ENCODE measurements around the gene RGS12.

The RGS12 gene, protein sequence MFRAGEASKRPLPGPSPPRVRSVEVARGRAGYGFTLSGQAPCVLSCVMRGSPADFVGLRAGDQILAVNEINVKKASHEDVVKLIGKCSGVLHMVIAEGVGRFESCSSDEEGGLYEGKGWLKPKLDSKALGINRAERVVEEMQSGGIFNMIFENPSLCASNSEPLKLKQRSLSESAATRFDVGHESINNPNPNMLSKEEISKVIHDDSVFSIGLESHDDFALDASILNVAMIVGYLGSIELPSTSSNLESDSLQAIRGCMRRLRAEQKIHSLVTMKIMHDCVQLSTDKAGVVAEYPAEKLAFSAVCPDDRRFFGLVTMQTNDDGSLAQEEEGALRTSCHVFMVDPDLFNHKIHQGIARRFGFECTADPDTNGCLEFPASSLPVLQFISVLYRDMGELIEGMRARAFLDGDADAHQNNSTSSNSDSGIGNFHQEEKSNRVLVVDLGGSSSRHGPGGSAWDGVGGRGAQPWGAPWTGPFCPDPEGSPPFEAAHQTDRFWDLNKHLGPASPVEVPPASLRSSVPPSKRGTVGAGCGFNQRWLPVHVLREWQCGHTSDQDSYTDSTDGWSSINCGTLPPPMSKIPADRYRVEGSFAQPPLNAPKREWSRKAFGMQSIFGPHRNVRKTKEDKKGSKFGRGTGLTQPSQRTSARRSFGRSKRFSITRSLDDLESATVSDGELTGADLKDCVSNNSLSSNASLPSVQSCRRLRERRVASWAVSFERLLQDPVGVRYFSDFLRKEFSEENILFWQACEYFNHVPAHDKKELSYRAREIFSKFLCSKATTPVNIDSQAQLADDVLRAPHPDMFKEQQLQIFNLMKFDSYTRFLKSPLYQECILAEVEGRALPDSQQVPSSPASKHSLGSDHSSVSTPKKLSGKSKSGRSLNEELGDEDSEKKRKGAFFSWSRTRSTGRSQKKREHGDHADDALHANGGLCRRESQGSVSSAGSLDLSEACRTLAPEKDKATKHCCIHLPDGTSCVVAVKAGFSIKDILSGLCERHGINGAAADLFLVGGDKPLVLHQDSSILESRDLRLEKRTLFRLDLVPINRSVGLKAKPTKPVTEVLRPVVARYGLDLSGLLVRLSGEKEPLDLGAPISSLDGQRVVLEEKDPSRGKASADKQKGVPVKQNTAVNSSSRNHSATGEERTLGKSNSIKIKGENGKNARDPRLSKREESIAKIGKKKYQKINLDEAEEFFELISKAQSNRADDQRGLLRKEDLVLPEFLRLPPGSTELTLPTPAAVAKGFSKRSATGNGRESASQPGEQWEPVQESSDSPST (N-terminal part only)
- total RNA-seq, result 18.9 reads per million, percentile 45 among the genes with 10 or more reads in this experiment

DNA sequence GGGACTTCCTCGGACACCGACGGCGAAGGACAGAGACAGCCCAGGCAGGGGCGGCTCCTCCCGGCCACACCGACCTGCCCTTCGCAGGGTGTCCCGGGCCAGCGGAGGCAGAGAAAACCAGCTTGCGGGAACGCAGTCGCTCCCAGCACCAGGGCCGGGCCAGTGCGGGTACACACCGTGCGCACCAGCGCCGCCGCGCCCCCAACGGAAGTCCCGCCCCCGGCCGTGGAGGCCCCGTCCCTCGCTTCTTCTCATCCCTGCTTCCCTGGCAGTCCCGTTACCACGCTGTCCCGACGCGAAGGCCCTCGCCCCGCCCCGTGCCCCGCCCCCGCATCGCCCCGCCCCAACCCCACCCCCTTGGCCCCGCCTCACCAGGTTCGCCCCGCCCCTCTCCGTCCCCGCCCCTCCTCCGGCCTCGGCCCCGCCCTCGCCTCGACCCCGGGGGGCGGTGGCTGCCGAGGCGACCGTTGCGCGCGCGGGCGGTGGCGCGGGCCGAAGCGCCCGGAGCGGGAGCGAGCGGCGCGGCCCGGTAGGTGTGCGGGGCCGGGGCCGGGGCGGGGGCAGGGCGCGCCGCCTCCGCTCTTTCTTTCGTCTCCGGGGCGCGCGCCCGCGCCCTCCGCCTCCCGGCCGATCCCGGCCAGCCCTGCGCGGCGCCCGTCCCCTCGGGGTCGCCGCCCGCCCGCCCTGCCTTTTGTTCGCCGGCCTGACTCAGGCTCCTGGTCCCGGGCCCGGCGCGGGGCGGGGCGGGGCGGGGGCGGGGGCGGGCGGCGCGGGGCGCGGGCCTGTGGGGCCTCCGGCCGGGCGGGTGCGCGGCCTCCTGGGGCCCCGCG, at the start of gene RGS12:
Gene RGS12, plus strand, starts transcription at position 451 of the 830 bp plus-strand sequence. CDS start 23,150 bp downstream, outside the sequence.
- peak; percentile 80 for DNase-seq

DNA sequence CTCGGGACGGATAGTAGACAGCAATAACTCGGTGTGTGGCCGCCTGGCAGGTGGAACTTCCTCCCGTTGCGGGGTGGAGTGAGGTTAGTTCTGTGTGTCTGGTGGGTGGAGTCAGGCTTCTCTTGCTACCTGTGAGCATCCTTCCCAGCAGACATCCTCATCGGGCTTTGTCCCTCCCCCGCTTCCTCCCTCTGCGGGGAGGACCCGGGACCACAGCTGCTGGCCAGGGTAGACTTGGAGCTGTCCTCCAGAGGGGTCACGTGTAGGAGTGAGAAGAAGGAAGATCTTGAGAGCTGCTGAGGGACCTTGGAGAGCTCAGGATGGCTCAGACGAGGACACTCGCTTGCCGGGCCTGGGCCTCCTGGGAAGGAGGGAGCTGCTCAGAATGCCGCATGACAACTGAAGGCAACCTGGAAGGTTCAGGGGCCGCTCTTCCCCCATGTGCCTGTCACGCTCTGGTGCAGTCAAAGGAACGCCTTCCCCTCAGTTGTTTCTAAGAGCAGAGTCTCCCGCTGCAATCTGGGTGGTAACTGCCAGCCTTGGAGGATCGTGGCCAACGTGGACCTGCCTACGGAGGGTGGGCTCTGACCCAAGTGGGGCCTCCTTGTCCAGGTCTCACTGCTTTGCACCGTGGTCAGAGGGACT, 49.6 kb upstream of the RGS12 start:
- DNase-seq, result no peak

DNA sequence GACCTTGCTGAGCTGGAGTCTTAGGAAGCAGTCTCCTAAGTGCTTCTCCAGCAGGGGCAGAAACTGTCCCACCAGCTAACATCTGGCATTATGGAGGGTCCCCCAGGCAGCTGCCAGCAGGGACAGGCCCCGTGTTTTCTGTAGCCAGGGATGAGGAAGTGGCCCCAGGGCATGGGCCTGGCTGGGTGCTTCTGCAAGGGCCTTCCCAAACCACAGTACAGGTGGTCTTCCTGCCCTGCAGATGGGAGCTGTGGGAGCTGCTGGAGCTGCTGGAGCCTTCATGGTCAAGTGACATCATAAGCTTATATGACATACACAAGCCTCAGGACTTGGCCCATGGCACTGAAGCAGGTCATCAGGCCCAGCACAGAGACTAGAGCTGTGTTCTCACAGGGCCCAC, 48.8 kb upstream of the RGS12 start:
- DNase-seq, result no peak

DNA sequence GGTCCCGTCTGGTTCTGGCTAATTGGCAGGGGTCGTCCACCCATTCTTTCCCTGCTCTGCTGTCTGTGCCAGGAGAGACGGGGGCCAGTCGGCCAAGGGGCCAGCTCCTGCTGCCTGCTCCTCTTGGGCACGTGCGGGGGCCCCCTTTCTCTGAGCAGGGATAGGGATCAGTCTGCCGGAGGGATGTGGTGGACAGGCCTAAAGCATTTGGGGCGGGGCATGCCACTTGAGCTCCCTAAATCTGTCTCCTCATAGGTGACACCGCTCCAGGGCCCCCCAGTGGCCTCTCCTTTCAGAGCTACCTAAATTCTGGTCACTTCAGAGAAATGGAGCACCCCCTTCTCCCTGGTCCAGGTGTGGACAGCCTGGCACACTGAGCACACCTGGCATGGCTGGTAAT, 48.1 kb upstream of the RGS12 start:
- DNase-seq, result no peak

DNA sequence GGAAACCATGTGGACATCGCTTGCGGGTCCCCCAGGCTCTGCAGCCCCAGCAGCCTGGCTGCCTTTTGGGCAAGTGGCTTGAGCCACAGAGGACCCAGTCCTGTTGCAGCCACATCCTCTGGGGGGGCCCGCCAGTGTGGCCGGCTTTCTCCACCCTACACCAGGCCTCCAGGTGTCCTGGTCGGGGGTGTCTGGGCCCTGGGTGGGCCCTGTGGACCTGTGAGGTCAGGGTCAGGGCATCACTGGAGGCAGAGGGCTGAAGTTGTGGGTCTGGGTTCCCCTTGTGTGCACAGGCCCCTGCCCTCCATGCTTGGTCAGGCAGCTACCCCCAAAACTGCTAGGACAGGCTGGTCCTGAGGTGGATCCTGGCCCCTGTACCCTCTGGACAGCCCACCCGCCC, 47.1 kb upstream of the RGS12 start:
- no peak for DNase-seq

DNA sequence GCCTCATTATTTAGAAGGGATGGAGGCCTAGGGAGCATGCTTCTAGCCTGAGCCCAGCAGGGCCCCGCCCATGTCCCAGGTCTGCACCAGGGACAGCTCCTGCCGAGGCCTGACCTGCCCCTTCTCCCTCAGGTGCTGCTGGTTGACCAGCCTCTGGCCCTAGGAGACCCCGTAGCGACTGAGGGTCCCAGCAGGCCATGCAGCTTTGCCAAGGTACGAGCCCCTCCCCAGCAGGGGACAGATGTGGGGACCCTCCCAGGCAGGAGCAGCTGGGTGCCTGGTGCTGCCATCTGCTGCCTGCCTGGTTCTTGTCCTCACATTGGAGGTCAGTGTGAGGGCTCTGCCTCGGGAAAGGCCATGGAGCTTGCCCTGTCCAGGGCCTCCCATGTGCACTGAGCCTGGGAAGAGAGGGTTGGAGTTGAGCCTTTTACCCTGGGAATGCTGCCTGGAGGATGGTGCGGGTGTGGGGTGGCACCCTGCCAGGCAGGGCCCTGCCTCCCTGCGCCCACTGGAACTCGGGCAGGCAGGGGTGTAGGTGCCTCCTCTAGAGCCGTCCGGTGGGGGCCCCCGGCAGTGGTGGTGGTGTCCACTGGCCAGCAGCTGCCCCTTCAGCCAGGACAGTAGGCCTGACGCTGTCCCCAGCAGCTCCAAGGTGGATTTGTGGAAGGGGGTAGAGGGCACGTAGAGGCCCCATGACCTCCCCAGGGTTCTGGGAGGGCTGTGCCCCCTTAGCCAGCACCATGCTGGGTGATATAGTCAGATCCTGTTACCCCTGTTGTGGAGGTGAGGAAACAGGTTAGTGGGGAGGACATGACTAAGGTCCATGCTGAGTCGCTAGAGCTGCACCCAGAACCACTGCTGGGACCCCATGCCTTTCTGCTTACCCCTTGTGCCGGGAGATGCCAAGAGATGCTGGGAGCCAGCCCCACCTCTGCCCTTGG, 46.1 kb upstream of the RGS12 start:
- no peak for DNase-seq

DNA sequence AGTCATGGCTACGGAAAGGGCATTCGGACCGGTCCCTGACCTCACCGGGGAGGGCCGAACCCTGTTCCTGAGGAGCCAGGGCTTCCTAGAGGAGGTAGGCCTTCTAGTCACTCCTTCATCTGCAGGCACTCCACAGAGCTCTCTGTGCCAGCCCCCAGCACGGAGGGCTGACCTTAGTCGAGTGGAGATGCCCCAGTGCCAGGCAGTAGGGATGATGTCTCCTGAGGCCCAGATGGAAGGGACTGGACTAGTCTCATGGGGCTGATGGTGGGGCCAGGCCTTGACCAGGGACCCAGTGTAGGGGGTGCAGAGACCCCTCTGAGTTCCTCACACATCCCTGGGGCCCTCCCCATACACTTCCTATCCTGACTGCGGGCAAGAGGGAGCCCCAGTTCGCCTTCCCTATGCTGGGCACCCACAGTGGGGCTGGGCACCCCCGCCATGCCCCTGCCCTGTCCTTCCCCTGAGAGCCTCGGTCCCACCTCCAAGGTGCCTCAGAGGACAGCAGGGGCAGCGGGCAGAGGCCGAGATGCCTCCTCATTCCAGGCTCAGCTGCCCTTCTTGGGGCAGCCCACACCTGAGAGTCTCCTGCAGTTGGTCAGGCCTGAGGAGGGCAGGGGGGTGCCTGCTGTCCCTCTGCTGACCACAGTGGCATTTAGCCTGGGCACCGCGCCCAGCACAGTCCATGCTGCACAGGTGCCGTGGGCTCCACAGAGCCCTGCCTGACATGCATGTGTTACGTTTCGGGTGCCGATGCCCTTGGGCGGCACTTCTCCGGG, 45.2 kb upstream of the RGS12 start:
- no peak for DNase-seq

DNA sequence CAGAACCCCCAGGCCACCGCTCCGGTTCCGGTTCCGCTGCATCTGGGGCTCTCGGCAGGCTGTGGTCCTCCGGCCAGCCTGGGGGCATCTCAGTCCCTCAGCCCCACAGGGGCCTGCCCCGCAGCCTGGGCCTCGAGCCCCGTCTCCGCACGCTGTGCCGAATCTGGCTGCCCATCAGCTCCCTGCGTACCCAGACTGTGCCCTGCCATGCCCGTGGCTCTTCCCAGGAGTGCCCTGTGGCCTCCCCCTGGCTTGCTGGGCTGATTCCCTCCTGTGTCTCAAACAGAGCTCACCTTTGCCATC, 44.7 kb upstream of the RGS12 start:
- DNase-seq, result no peak

DNA sequence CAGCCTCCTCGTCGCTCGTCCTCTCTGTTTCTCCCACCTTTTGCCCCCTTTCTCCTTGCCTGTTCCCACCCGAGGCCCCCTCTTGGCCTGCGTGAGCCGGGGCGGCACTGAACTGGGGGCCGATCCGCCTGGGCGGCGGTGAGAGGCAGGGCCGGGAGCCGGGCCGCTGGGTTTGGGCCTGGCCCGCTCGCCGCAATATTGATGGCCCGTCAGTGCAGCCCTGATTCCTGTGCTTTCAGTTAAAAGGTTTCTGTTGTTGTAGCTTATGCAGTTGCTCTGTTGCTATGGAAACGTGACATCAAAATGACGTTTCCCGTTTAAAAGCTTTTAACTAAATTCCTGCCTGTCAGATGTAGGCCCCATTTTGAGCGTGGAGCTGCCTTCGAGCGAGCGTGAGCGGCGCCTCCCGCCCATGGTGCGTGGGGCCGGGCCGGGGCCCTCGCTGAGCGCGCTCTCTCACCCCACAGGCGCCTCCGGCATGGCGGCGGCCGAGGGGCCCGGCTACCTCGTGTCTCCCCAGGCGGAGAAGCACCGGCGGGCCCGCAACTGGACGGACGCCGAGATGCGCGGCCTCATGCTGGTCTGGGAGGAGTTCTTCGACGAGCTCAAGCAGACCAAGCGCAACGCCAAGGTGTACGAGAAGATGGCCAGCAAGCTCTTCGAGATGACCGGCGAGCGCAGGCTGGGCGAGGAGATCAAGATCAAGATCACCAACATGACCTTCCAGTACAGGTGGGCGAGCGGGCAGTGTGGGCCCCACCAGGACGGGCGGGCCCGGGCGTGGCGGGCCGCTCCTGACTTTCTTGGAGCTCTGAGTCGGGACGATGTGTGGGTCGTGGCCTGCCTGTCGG, 43.8 kb upstream of the RGS12 start, which contains the start of gene MSANTD1:
Gene MSANTD1, plus strand, starts transcription at position 349 of the 851 bp plus-strand sequence. Its CDS starts 64 bp downstream, at position 413.
- DNase-seq, result no peak

DNA sequence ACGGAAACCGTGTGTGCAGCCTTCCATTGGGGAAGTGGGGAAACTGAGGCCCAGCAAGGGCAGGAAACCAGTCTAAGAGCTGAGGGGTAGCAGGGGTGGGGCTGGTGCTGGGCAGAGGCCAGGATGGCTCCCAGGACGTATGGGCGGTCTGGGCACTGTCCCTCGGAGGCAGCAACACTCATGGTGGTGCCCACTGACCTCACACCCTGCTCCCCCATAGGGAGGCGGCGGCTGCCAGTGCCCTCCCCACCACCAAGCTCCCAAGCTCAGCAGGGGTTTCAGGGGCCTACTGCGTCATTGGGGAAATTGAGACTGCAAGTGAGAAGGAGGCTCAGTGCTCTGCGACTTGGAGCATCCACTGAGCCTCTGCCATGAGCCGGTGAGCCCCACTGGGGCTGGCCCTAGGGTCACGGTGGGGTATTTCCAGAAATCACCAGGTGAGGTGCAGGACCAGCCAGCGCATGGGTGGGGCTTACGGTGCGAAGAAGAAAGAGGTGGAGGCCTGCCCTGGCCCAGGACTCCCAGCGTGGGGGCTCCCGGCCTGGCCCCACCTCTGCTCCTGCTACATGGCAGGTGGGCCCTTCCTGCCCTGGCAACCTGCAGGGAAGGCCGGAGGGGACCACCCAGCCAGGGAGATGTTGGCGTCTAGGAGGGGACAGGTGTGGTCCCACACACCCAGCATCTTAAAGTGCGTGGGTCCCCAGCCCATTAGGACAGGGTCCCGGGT, 42.9 kb upstream of the RGS12 start:
- DNase-seq, result no peak

DNA sequence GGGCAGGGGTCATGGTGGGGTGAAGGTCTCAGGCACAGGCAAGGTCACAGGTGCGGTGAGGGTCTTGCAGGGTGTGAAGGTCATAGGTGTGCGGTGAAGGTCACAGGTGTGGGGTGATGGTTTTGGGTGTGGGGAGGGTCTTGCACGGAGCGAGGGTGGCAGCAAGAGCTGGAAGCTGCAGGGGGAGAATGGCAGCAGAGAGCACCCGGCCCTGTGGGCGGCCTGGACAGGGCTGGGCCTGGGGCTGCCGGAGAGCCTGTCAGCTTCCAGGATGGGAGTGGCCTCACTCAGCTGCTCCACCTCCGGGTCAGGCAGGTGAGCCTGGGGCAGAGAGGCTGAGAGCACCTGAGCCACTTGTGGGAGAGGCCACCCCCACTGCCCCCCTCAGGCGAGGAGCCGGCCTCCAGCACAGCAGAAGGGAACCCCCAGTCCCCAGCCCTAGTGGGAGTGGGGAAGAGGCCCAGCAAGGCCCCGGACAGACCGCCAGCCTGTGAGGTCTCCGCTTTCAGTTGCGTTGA, 42.3 kb upstream of the RGS12 start:
- no peak for DNase-seq

DNA sequence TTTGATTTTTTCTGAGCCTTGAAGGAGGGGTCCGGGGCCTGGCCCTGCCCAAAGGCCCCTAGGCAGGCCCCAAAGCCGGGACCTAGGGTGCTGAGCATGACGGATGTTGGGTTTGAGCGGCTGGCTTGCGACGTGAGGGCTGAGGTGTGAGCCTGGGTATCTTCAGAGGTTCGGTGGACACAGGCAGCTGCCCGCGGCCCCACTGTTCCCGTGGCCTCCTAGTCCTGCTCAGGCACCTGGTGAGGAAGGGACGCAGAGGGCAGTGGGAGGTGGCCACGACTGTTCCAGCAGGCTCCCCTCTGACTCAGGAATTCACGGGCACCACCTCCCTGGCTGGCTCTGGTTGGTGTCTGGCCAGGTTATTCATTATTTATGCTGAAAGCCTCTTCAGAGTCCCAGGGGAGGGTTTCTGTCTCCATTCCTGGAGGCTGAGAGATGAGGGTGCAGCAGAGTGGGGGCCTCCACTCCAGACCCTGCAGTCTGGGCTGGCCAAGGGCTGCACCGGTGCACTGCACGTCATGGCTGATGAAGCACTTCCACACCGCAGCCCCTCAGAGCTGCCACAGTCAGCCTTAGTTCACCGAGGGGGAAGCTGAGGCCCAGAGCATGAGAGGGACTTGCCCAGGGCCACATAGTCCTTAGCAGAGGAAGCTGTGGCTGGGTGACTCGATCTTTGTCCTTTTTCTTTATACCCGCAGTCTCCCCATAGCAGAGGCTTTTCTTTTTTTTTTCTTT, 41.7 kb upstream of the RGS12 start:
- DNase-seq, result no peak

DNA sequence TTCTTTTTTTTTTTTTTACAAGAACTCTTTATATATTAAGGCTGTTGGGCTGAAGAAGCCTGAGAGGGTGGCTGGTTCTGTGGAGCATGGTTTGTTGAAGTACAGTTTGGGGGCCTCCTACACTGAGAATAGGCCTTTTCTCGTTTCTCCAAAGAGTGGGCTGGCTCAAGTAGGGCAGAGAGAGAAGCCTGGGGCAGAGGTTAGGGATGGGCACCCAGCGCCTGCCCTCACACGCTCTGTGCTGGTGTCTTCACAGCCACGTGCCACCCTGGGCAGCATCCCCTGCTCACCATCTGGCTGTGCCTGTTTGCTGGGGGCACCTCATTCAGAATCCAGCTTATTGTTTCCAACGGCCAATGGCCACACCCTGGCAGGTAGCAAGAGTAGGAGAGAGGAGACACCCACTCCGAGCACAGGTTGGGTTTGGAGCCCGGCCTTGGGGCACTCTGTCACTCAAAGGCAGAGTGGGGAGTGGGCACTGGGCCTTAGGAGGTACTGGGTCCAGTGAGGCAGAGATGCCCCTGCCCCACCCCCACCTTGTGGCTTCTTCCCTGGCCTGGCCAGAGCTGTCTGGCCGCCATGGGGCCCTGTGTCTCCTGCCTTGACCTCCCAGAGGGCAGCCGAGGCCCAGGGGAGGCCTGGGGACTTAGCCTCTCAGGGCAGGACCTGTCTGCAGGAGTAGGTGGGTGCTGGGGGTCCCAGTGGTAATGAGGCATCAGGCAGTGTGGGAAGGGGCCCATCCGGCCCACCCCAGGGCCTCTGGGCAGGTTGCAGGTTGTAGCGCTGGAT, 40.9 kb upstream of the RGS12 start:
- no peak for DNase-seq

DNA sequence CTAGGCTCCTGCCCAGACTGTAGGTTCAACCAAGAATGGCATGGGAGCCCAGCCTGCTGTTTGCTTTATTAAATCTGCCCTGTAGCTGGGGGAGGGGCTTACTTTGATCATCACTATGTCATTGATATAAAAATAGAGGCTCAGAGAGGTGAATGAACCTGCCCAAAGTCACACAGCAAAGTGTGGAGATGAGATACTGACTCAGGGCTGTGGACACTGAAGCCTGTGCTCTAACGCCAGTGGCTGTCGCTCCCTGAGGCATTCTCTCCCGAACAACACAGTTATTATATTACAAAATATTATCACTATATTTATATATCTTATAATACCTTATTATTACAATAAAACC, 40.4 kb upstream of the RGS12 start:
- no peak for DNase-seq

DNA sequence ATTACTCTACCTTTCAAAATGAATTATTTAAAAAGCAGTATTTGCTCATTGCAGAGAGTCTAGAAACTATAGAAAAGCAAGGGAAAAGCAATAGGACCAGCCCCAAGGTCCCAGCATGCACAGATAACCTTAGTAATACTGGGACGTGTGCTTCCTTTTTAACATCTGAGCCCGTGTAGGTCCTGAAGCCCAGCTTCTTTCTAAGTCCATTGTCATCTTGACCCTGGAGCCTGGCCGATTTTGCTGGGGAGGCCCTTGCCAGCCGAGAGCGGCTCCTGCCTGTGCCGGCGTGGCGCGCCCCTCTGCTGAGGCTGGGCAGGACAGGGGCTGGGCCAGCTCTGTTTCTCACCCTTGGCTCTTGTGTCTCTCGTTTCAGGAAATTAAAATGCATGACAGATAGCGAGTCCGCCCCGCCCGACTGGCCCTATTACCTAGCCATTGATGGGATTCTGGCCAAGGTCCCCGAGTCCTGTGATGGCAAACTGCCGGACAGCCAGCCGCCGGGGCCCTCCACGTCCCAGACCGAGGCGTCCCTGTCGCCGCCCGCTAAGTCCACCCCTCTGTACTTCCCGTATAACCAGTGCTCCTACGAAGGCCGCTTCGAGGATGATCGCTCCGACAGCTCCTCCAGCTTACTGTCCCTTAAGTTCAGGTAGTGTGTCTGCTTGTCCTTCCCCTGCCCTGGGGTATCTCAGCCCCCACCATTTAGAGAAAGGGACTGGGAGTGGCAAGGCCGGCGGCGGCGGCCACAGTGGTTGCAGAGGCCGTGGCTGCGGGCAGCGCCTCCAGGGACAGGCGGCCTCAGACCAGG, 39.8 kb upstream of the RGS12 start:
- no peak for DNase-seq

Measured in effector CD4-positive, alpha-beta T cell (primary cell).